Caco-2 (cell line): ENCODE measurements around the gene PCSK9. TPM values are rescaled to one million over a fixed set of nuclear protein-coding genes. Genes with fewer than 3 reads are reported as not detected.
A peak's percentile ranks its signal among the peaks of the same experiment; 100 is the strongest.

Experiments
- BruUV-seq: library from RNA; stranded (reverse); fragments of 400-500 nt; replicated peaks from 2 replicates; lab custom pipeline; 2021; lab: Mats Ljungman, UMichigan
- CTCF ChIA-PET: fragments of 300-600 bp; sonication (Branson Sonifier 250); formaldehyde crosslinking; loops from one replicate; lab custom pipeline; 2022; ENCODE audit warnings: antibody characterized with exemption; lab: Charles Lee
- POLR2A ChIA-PET: fragments of 300-600 bp; sonication (Branson Sonifier 250); formaldehyde crosslinking; loops from one replicate; lab custom pipeline; 2022; ENCODE audit warnings: antibody characterized with exemption; lab: Charles Lee
- DNase-seq, 2 experiments: peaks; one replicate each; pipeline versions ENCODE4 v3.0.0 to v3.0.0-alpha.2; 2020 to 2022
- H3K27me3 ChIP-seq: replicated peaks from 2 replicates; pipeline ENCODE4 v1.6.0; 2011; ENCODE audit warnings: low read length; ENCODE audit not compliant: control insufficient read depth, insufficient read depth
- H3K36me3 ChIP-seq: 2 replicates; pipeline ENCODE4 v1.5.1; 2011; ENCODE audit warnings: low read length; ENCODE audit not compliant: control insufficient read depth, insufficient read depth
- H3K4me1 ChIP-seq: fragments of 250-450 bp; sonication (Bioruptor Pico); 2 replicates; pipeline ENCODE4 v1.5.1; 2020; ENCODE audit warnings: mild to moderate bottlenecking
- H3K4me3 ChIP-seq: 2 replicates; pipeline ENCODE4 v1.5.1; 2011; ENCODE audit warnings: low read depth, mild to moderate bottlenecking, control low read depth, low read length
- H3K9me3 ChIP-seq: fragments of 250-450 bp; sonication (Bioruptor Pico); 2 replicates; pipeline ENCODE4 v1.5.1; 2020; ENCODE audit warnings: mild to moderate bottlenecking, moderate library complexity
- H3K27ac Mint-ChIP-seq: one replicate; pipeline ENCODE4 v1.8.0; 2022; ENCODE audit warnings: mixed read lengths; ENCODE audit not compliant: unreplicated experiment
- H3K27me3 Mint-ChIP-seq: one replicate; pipeline ENCODE4 v1.8.0; 2022; ENCODE audit warnings: mixed read lengths; ENCODE audit not compliant: insufficient read depth, unreplicated experiment
- H3K36me3 Mint-ChIP-seq: one replicate; pipeline ENCODE4 v1.8.0; 2022; ENCODE audit warnings: mild to moderate bottlenecking, mixed read lengths; ENCODE audit not compliant: insufficient read depth, unreplicated experiment
- H3K4me1 Mint-ChIP-seq: one replicate; pipeline ENCODE4 v1.8.0; 2022; ENCODE audit warnings: low read depth, mixed read lengths; ENCODE audit not compliant: unreplicated experiment
- H3K4me3 Mint-ChIP-seq: one replicate; pipeline ENCODE4 v1.8.0; 2022; ENCODE audit warnings: mild to moderate bottlenecking, moderate library complexity, mixed read lengths; ENCODE audit not compliant: unreplicated experiment
- H3K9me3 Mint-ChIP-seq: one replicate; pipeline ENCODE4 v1.8.0; 2022; ENCODE audit warnings: mixed read lengths; ENCODE audit not compliant: unreplicated experiment
- CTCF ChIP-seq, 2 experiments: fragments of 200-600 bp in 1 of 2; IDR thresholded peaks; 1 replicate in 1 of 2; 2 replicates in 1 of 2; pipeline versions ENCODE4 v1.5.1 to v1.8.0; 2011 to 2022; ENCODE audit warnings: antibody characterized with exemption in 1 of 2, control low read depth in 1 of 2, inconsistent platforms in 1 of 2, low read depth in 1 of 2, low read length in 1 of 2, mild to moderate bottlenecking in 1 of 2, moderate library complexity in 1 of 2; ENCODE audit not compliant: insufficient read depth in 1 of 2, severe bottlenecking in 1 of 2, unreplicated experiment in 1 of 2
- intact Hi-C: fragments of 100-400 bp; cut with micrococcal nuclease; formaldehyde crosslinking; loops from one replicate; pipeline ENCODE4 v1.10.0; 2022; ENCODE audit not compliant: unreplicated experiment
- total RNA-seq: library from RNA; stranded (reverse); gene quantifications from 2 replicates; pipeline ENCODE4 v1.2.3, GENCODE V29; 2022

The PCSK9 gene
- total RNA-seq, 1 experiment from 2014 or later, result 29.4 TPM

GRCh38 chr1:55064861-55065263 lies 25.5 kb downstream of the PCSK9 start:
- no TSS peak for BruUV-seq
- no peaks in the 10 kb centered on the region for H3K4me1 ChIP-seq
- no peaks in the 10 kb centered on the region for H3K27me3 ChIP-seq
- Mint-ChIP-seq H3K4me3 (no peak overlapping the region), H3K27ac (no peak overlapping the region), H3K4me1 (no peaks in the 10 kb centered on the region), H3K36me3 (peaks cover 42% of the 10 kb centered on the region), H3K9me3 (no peaks in the 10 kb centered on the region), H3K27me3 (no peaks in the 10 kb centered on the region)
- no peaks in the 10 kb centered on the region; the same call in 1 of the 2 replicates for H3K36me3 ChIP-seq
- intact Hi-C loops, result no loop called here
- no peak for DNase-seq
- TF ChIP-seq CTCF (IDR thresholded peaks at IDR 0.05; ENCODE audit: insufficient read depth in 1 of 2, low read depth in 1 of 2, low read length in 1 of 2, severe bottlenecking in 1 of 2, unreplicated experiment in 1 of 2), result no peak
- H3K4me3 ChIP-seq, result no peak overlapping the region
- CTCF ChIA-PET, result no interaction called here
- H3K9me3 ChIP-seq, result no peaks in the 10 kb centered on the region
- POLR2A ChIA-PET, result no interaction called here

GRCh38 chr1:55065648-55066047 lies 26.3 kb downstream of the PCSK9 start:
- POLR2A ChIA-PET, result no interaction called here

GRCh38 chr1:55067022-55067778 lies 27.9 kb downstream of the PCSK9 start:
- ChIA-PET POLR2A (no interaction called here), CTCF (no interaction called here)
- Mint-ChIP-seq H3K4me1 (no peaks in the 10 kb centered on the region), H3K36me3 (peaks cover 57% of the 10 kb centered on the region), H3K4me3 (no peak overlapping the region), H3K27ac (peak overlapping the region; percentile 15), H3K9me3 (no peaks in the 10 kb centered on the region), H3K27me3 (no peaks in the 10 kb centered on the region)
- no TSS peak for BruUV-seq
- H3K27me3 ChIP-seq, result no peaks in the 10 kb centered on the region
- TF ChIP-seq CTCF (IDR thresholded peaks at IDR 0.05; ENCODE audit: insufficient read depth in 1 of 2, low read depth in 1 of 2, low read length in 1 of 2, severe bottlenecking in 1 of 2, unreplicated experiment in 1 of 2), result no peak
- H3K36me3 ChIP-seq, result no peaks in the 10 kb centered on the region; the same call in none of the 2 replicates
- intact Hi-C loops, result no loop called here
- H3K4me1 ChIP-seq, result no peaks in the 10 kb centered on the region
- DNase-seq, result no peak
- H3K9me3 ChIP-seq, result no peaks in the 10 kb centered on the region
- no peak overlapping the region for H3K4me3 ChIP-seq

More at GRCh38 chr1:55065648-55066047, 26.3 kb downstream of the PCSK9 start:
- H3K4me1 ChIP-seq, result no peaks in the 10 kb centered on the region
- no peak for TF ChIP-seq CTCF (IDR thresholded peaks at IDR 0.05; ENCODE audit: insufficient read depth in 1 of 2, low read depth in 1 of 2, low read length in 1 of 2, severe bottlenecking in 1 of 2, unreplicated experiment in 1 of 2)
- no peaks in the 10 kb centered on the region for H3K27me3 ChIP-seq
- CTCF ChIA-PET, result no interaction called here
- Mint-ChIP-seq H3K36me3 (peaks cover 43% of the 10 kb centered on the region), H3K9me3 (no peaks in the 10 kb centered on the region), H3K27me3 (no peaks in the 10 kb centered on the region), H3K27ac (no peak overlapping the region), H3K4me3 (no peak overlapping the region), H3K4me1 (no peaks in the 10 kb centered on the region)
- no peaks in the 10 kb centered on the region for H3K9me3 ChIP-seq
- no peak for DNase-seq
- no TSS peak for BruUV-seq
- no peak overlapping the region for H3K4me3 ChIP-seq
- intact Hi-C loops, result no loop called here
- no peaks in the 10 kb centered on the region; the same call in 1 of the 2 replicates for H3K36me3 ChIP-seq
